IMR-90 (cell line): Measurements from ENCODE around the gene CYYR1. TPM values are rescaled to one million over a fixed set of nuclear protein-coding genes. Genes with fewer than 3 reads are reported as not detected.

Experiments used
- ATAC-seq: fragments of 200-7000 bp; cut with Tn5 transposase; 2 replicates; pipeline ENCODE4 v1.9.1; 2020; ENCODE audit warnings: low read depth, mild to moderate bottlenecking, moderate library complexity
- BruUV-seq: library from RNA; stranded (reverse); fragments of 400-500 nt; replicated peaks from 2 replicates; lab custom pipeline; 2021; lab: Mats Ljungman, UMichigan
- CTCF ChIA-PET: fragments of 300-600 bp; formaldehyde crosslinking; extraction: SDS; loops from one replicate; lab custom pipeline; 2021; ENCODE audit warnings: antibody characterized with exemption; lab: Yijun Ruan, JAX
- POLR2A ChIA-PET: fragments of 300-600 bp; sonication (Branson Sonifier 250); formaldehyde crosslinking; loops from one replicate; lab custom pipeline; 2022; ENCODE audit warnings: antibody characterized with exemption; ENCODE audit not compliant: unreplicated experiment; lab: Charles Lee
- DNase-seq: peaks from one replicate; pipeline ENCODE4 v3.0.0; 2013
- H2AFZ ChIP-seq: replicated peaks from 2 replicates; pipeline ENCODE3; 2013; ENCODE audit warnings: low read length, mild to moderate bottlenecking; ENCODE audit not compliant: poor library complexity
- H2AK5ac ChIP-seq: 2 replicates; pipeline ENCODE4 v1.6.1; 2013; ENCODE audit warnings: low read depth, low read length, inconsistent platforms
- H2AK9ac ChIP-seq: replicated peaks from 2 replicates; pipeline ENCODE3; 2013; ENCODE audit warnings: mild to moderate bottlenecking, low read depth, low read length, moderate library complexity; ENCODE audit not compliant: poor library complexity
- H2BK120ac ChIP-seq: 2 replicates; pipeline ENCODE4 v1.6.1; 2013; ENCODE audit warnings: low read depth, low read length, inconsistent platforms
- H2BK15ac ChIP-seq: 3 replicates; pipeline ENCODE4 v1.6.1; 2013; ENCODE audit warnings: low read depth, low read length, inconsistent platforms
- H2BK20ac ChIP-seq: 2 replicates; pipeline ENCODE4 v1.6.1; 2013; ENCODE audit warnings: low read depth, mild to moderate bottlenecking, inconsistent platforms, low read length, moderate library complexity
- H2BK5ac ChIP-seq: 2 replicates; pipeline ENCODE4 v1.6.1; 2013; ENCODE audit warnings: mild to moderate bottlenecking, low read depth, low read length, inconsistent platforms; ENCODE audit not compliant: poor library complexity, severe bottlenecking
- H3K14ac ChIP-seq: replicated peaks from 2 replicates; pipeline ENCODE4 v1.6.1; 2013; ENCODE audit warnings: low read depth, low read length, inconsistent platforms
- H3K18ac ChIP-seq: 2 replicates; pipeline ENCODE4 v1.6.1; 2013; ENCODE audit warnings: low read depth, low read length, control low read depth
- H3K23ac ChIP-seq: 2 replicates; pipeline ENCODE4 v1.6.1; 2013; ENCODE audit warnings: low read depth, low read length, inconsistent platforms
- H3K27ac ChIP-seq: 2 replicates; pipeline ENCODE4 v1.5.1; 2013; ENCODE audit warnings: mild to moderate bottlenecking, control low read depth, low read length; ENCODE audit not compliant: insufficient read depth
- H3K27me3 ChIP-seq: 2 replicates; pipeline ENCODE4 v1.6.1; 2013; ENCODE audit warnings: low read length; ENCODE audit not compliant: control insufficient read depth, insufficient read depth
- H3K36me3 ChIP-seq: 2 replicates; pipeline ENCODE4 v1.6.1; 2013; ENCODE audit warnings: low read length, mixed read lengths; ENCODE audit not compliant: control insufficient read depth, insufficient read depth
- H3K4ac ChIP-seq: 2 replicates; pipeline ENCODE4 v1.6.1; 2013; ENCODE audit warnings: low read depth, low read length, inconsistent platforms
- H3K4me1 ChIP-seq: 2 replicates; pipeline ENCODE4 v1.6.1; 2013; ENCODE audit warnings: low read length, mixed read lengths; ENCODE audit not compliant: control insufficient read depth, insufficient read depth
- H3K4me2 ChIP-seq: 2 replicates; pipeline ENCODE4 v1.6.1; 2013; ENCODE audit warnings: low read depth, mild to moderate bottlenecking, control low read depth, low read length, moderate library complexity
- H3K4me3 ChIP-seq: 2 replicates; pipeline ENCODE4 v1.5.1; 2013; ENCODE audit warnings: low read depth, mild to moderate bottlenecking, control low read depth, low read length, moderate library complexity; ENCODE audit not compliant: insufficient read depth
- H3K56ac ChIP-seq: 2 replicates; pipeline ENCODE4 v1.6.1; 2013; ENCODE audit warnings: low read length, inconsistent platforms; ENCODE audit not compliant: insufficient read depth; ENCODE audit errors: extremely low read depth
- H3K79me1 ChIP-seq, 2 experiments: 2 replicates each; pipeline ENCODE4 v1.6.1; 2013; ENCODE audit warnings: low read length in 2 of 2, inconsistent platforms in 1 of 2, low read depth in 1 of 2
- H3K9ac ChIP-seq: 2 replicates; pipeline ENCODE4 v1.6.1; 2013; ENCODE audit warnings: low read depth, low read length, control low read depth
- H3K9me1 ChIP-seq: 2 replicates; pipeline ENCODE4 v1.6.1; 2013; ENCODE audit warnings: low read length, inconsistent platforms; ENCODE audit not compliant: insufficient read depth
- H3K9me3 ChIP-seq: 2 replicates; pipeline ENCODE4 v1.6.1; 2013; ENCODE audit warnings: low read length; ENCODE audit not compliant: control insufficient read depth, insufficient read depth
- H4K20me1 ChIP-seq: 2 replicates; pipeline ENCODE4 v1.6.1; 2013; ENCODE audit warnings: low read length, inconsistent platforms; ENCODE audit not compliant: insufficient read depth
- H4K5ac ChIP-seq: 2 replicates; pipeline ENCODE4 v1.6.1; 2013; ENCODE audit warnings: mild to moderate bottlenecking, low read depth, low read length, control low read depth
- H4K8ac ChIP-seq, 2 experiments: 2 replicates each; pipeline ENCODE4 v1.6.1; 2013; ENCODE audit warnings: low read depth in 2 of 2, low read length in 2 of 2, control low read depth in 1 of 2, inconsistent platforms in 1 of 2
- H4K91ac ChIP-seq: 2 replicates; pipeline ENCODE4 v1.6.1; 2013; ENCODE audit warnings: low read depth, low read length, inconsistent platforms; ENCODE audit not compliant: insufficient read depth
- FOS ChIP-seq: fragments of 150-350 bp; IDR thresholded peaks from 2 replicates; pipeline ENCODE4 v1.6.1; 2016; ENCODE audit warnings: low read depth, low read length
- NFE2L2 ChIP-seq: fragments of 150-350 bp; IDR thresholded peaks from 2 replicates; pipeline ENCODE4 v1.6.1; 2016; ENCODE audit warnings: low read depth, mild to moderate bottlenecking, low read length
- WGBS, 2 experiments: methylation state at CpG; one replicate each; pipeline versions ENCODE4 v1.1.5 to v1.1.7; 2013; ENCODE audit warnings: missing lambda C conversion rate in 2 of 2; ENCODE audit not compliant: insufficient read length in 1 of 2; ENCODE audit errors: extremely low coverage in 2 of 2; 5-methylcytosine and 5-hydroxymethylcytosine counted together
- dilution Hi-C: fragments of 300-500 bp; cut with HindIII; formaldehyde crosslinking; loops from one replicate; pipeline ENCODE4 v1.14.3; 2018; ENCODE audit warnings: low sequenced_read_pairs; ENCODE audit not compliant: unreplicated experiment
- in situ Hi-C: fragments of 300-500 bp; cut with MboI; formaldehyde crosslinking; loops from 3 replicates; pipeline ENCODE4 v1.14.3; 2019; ENCODE audit warnings: low sequenced_read_pairs, inconsistent platforms, mixed read lengths
- intact Hi-C: fragments of 100-400 bp; cut with micrococcal nuclease; formaldehyde crosslinking; loops from 2 replicates; pipeline ENCODE4 v1.10.0; 2022
- polyA plus RNA-seq, 3 experiments: library from polyadenylated mRNA; depleted of rRNA; stranded (reverse); fragments of >200 nt; gene quantifications; 2 replicates each; pipeline ENCODE4 v1.2.3, GENCODE V29; 2012; ENCODE audit warnings: low replicate concordance in 1 of 3
- total RNA-seq: library from RNA; depleted of rRNA; stranded (reverse); fragments of >200 nt; gene quantifications from 2 replicates; pipeline ENCODE4 v1.2.3, GENCODE V29; 2012

CYYR1 gene
- total and polyA plus RNA-seq, 2 of the 4 experiments (the other 2 are of a cell fraction): not detected

- Histone ChIP-seq H4K91ac (no peak overlapping the region), H2AK5ac (no peak overlapping the region), H3K4ac (no peak overlapping the region), H3K9me3 (no peaks in the 10 kb centered on the region; the same call in 1 of the 2 replicates), H3K27ac (no peak overlapping the region), H3K14ac (no peak overlapping the region), H2AFZ (no peak overlapping the region), H2BK20ac (no peak overlapping the region), H2AK9ac (no peak overlapping the region), H3K4me2 (no peak overlapping the region), H4K5ac (no peak overlapping the region), H3K18ac (no peak overlapping the region), H3K9ac (no peak overlapping the region), H2BK15ac (no peak overlapping the region), H3K56ac (no peak overlapping the region), H3K23ac (no peak overlapping the region), H2BK120ac (no peak overlapping the region), H3K9me1 (no peaks in the 10 kb centered on the region), H3K27me3 (no peaks in the 10 kb centered on the region), H3K36me3 (no peaks in the 10 kb centered on the region), H4K8ac (no peak overlapping the region), H3K79me1 (no peaks in the 10 kb centered on the region), H4K20me1 (no peaks in the 10 kb centered on the region), H3K4me3 (no peak overlapping the region), H2BK5ac (no peak overlapping the region), H3K4me1 (no peaks in the 10 kb centered on the region)
- DNase-seq: no peak
- dilution Hi-C loops (no loop called here), in situ Hi-C loops (no loop called here), intact Hi-C loops (no loop called here)
- WGBS, 2 experiments: no CpG with 5 or more reads among the region's 3 CpGs
- ChIA-PET CTCF (no interaction called here), POLR2A (no interaction called here)
- ATAC-seq: no peak
- TF ChIP-seq FOS (no peak), NFE2L2 (no peak)
- no TSS peak for BruUV-seq
Measured at GRCh38 chr21:26491663-26492062, 81.4 kb downstream of the CYYR1 start.
